Common myeloid progenitor, CD34-positive (primary cell): Measurements from ENCODE around the gene PALLD.

Source experiments
- CTCF ChIA-PET: fragments of 350-600 bp; sonication (Branson Sonifier 250); formaldehyde crosslinking; loops from one replicate; lab custom pipeline; 2021; ENCODE audit warnings: antibody characterized with exemption; lab: Charles Lee
- POLR2A ChIA-PET: fragments of 350-600 bp; sonication (Branson Sonifier 250); formaldehyde crosslinking; loops from one replicate; lab custom pipeline; 2021; ENCODE audit warnings: antibody characterized with exemption; lab: Charles Lee
- DNase-seq, 3 donors: peaks; one replicate each; pipeline versions ENCODE4 v3.0.0 to v3.0.0-alpha.2; 2013
- H3K27ac ChIP-seq, 2 experiments: 1 replicate in 1 of 2; 2 replicates in 1 of 2; pipeline ENCODE4 v1.7.0; 2013; ENCODE audit warnings: inconsistent platforms in 2 of 2, low read length in 2 of 2, mild to moderate bottlenecking in 2 of 2, low read depth in 1 of 2, moderate library complexity in 1 of 2; ENCODE audit not compliant: severe bottlenecking in 2 of 2, insufficient read depth in 1 of 2, poor library complexity in 1 of 2
- H3K27me3 ChIP-seq, 5 experiments: replicated peaks in 2 of 5; 1 replicate in 3 of 5; 2 replicates in 2 of 5; pipeline versions ENCODE4 v1.6.1 to v1.7.0; 2013; ENCODE audit warnings: low read length in 4 of 5, mild to moderate bottlenecking in 2 of 5, moderate library complexity in 2 of 5, inconsistent platforms in 1 of 5; ENCODE audit not compliant: insufficient read depth in 5 of 5, control insufficient read depth in 4 of 5
- H3K36me3 ChIP-seq, 4 experiments: 1 replicate in 2 of 4; 2 replicates in 2 of 4; pipeline versions ENCODE4 v1.6.1 to v1.7.0; 2013; ENCODE audit warnings: low read length in 3 of 4, control low read depth in 1 of 4, mild to moderate bottlenecking in 1 of 4; ENCODE audit not compliant: control insufficient read depth in 4 of 4, insufficient read depth in 4 of 4
- H3K4me1 ChIP-seq, 4 experiments: 1 replicate in 3 of 4; 2 replicates in 1 of 4; pipeline versions ENCODE4 v1.6.1 to v1.7.1; 2013; ENCODE audit warnings: low read length in 3 of 4, mild to moderate bottlenecking in 3 of 4, control low read depth in 1 of 4, inconsistent platforms in 1 of 4, moderate library complexity in 1 of 4; ENCODE audit not compliant: control insufficient read depth in 4 of 4, insufficient read depth in 4 of 4; ENCODE audit errors: control extremely low read depth in 1 of 4
- H3K4me3 ChIP-seq, 7 experiments: 1 replicate in 4 of 7; 2 replicates in 3 of 7; pipeline versions ENCODE4 v1.5.1 to v1.7.0; 2013; ENCODE audit warnings: mild to moderate bottlenecking in 7 of 7, low read length in 6 of 7, moderate library complexity in 6 of 7, inconsistent platforms in 2 of 7, low read depth in 2 of 7, control low read depth in 1 of 7; ENCODE audit not compliant: insufficient read depth in 4 of 7, control insufficient read depth in 1 of 7; ENCODE audit errors: extremely low read depth in 1 of 7
- H3K9me3 ChIP-seq, 5 experiments: 1 replicate in 4 of 5; 2 replicates in 1 of 5; pipeline versions ENCODE4 v1.6.1 to v1.7.1; 2013; ENCODE audit warnings: low read length in 4 of 5, mild to moderate bottlenecking in 2 of 5, inconsistent platforms in 1 of 5, low read depth in 1 of 5, moderate library complexity in 1 of 5; ENCODE audit not compliant: control insufficient read depth in 4 of 5, insufficient read depth in 2 of 5; ENCODE audit errors: control extremely low read depth in 1 of 5
- WGBS: methylation state at CpG from one replicate; pipeline ENCODE4 v1.1.5; 2013; ENCODE audit not compliant: insufficient coverage; 5-methylcytosine and 5-hydroxymethylcytosine counted together

PALLD gene

DNA sequence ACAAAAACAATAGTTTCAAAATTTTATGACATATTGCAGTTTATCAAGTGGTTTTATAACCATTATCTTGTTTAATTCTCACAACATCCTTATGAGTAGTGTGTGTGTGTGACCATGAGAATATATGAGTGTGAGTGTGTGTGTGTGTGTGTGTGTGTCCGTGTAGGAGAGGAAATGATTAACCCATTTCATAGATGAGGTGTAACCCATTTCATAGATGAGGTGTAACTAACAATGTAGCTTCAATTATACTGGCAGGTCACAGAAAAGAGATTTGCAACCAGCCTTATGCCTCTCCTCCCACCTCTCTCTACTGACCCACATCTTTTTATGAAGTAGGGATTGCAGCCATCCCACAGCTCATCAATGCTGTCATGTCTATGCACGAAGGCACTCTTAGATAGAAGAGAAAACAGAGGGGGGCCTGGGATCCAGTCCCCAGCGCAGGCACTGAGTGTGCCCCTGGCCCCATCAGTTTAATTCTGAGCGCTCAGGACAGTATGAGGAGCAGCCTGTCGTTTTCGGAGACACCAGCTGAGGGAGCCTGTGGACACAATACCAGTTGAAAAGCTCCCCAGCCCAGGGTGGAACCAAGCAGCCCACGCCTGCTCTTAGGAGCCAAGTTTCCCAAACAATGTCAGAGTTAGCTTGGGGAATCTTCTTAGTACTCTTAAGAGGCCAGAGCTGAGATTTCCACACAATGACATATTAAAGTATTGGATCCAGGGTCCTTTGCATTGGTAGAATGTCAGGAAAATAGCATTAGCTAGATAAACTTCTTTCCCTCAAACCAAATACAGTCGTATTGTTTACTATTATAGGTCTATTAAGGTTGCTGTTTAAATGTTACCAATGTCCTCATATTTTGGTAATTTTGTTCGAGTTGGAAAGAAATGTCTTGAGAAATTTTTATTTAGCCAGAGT lies 88.6 kb downstream of the PALLD start:
- peak; percentile 43 to 63 (median 53) for DNase-seq
- no peak overlapping the region for H3K4me3 ChIP-seq
- H3K27me3 ChIP-seq = no peaks in the 10 kb centered on the region
- H3K27ac ChIP-seq = no peak overlapping the region
- 37% methylated on average over 7 of the region's 9 CpGs for WGBS
- H3K9me3 ChIP-seq = peaks cover 0 to 3% (median 0%) of the 10 kb centered on the region in 5 experiments
- H3K36me3 ChIP-seq = no peaks in the 10 kb centered on the region
- H3K4me1 ChIP-seq = no peaks in the 10 kb centered on the region
- POLR2A ChIA-PET = no interaction called here
- CTCF ChIA-PET = interaction anchor here (0.6 to 3.0 kb wide), 20 partner anchors 10 to 337 kb away, joined by 3 to 35 read pairs (median 3); no protein-coding TSS in a partner anchor

DNA sequence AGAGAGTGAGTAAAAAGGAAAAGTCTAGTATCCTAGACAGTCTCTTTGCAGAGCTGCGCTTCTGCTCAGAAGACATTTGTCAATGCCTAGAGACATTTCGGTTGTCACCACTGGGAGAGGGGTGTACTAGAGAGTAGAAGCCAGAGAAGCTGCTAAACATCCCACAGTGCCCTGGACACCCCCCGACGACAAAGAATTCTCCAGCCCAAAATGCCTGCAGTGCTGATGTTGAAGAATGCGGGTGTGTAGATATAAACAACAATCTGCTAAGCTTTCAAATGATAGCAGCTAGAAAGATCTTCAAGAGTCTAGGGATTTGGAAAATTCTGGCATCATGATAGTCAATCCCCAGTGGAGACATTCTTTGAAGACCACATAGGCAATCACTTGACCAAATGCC lies 90.1 kb downstream of the PALLD start:
- DNase-seq = no peak
- H3K27me3 ChIP-seq = no peaks in the 10 kb centered on the region
- H3K27ac ChIP-seq = no peak overlapping the region
- no peaks in the 10 kb centered on the region for H3K36me3 ChIP-seq
- H3K4me3 ChIP-seq = no peak overlapping the region
- H3K9me3 ChIP-seq = no peaks in the 10 kb centered on the region
- ChIA-PET CTCF (interaction anchor here (1.0 to 3.0 kb wide), 4 partner anchors 12 to 335 kb away, joined by 3 to 35 read pairs (median 4); no protein-coding TSS in a partner anchor), POLR2A (no interaction called here)
- H3K4me1 ChIP-seq = no peaks in the 10 kb centered on the region
- WGBS = 96% methylated on average over 5 of the region's 5 CpGs

DNA sequence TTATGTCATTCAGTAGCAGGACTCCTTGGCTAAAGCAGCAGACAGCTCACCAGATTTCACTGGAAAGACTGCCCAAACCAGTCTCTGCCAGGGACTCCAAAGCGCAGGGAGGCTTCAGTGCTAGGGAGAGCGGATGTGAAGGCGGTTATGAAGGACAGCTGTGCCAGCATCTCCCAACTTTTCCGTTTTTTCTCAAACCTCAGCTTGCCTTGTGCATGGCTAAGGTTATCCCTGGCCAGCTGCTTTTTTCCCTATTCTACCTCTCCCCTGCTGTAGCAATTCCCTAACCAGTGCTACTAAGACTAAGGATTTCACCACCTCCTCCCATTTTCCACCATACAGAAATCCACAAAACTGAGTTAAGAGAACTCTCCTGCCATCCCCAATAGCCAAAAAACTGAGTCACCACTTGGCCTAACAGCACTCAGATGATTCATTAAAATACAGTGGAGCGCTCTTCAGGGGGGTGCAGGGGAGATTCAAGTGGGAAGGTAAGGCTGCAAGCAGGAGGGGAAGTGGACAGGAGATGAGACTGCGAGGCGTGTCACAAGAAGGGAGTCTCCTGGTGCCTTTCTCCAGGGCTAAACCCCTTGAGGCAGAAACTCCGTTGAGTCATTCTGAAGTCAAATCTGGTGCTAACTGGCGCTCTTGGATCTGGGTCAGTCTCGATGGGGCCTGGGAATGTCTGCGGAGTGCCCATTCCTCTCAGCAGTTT lies 90.7 kb downstream of the PALLD start:
- no peak for DNase-seq
- ChIA-PET POLR2A (no interaction called here), CTCF (interaction anchor here (1.0 to 3.0 kb wide), 3 partner anchors 323 to 335 kb away, joined by 3 to 35 read pairs (median 4); no protein-coding TSS in a partner anchor)
- Histone ChIP-seq H3K9me3 (no peaks in the 10 kb centered on the region), H3K27ac (no peak overlapping the region), H3K27me3 (no peaks in the 10 kb centered on the region), H3K4me1 (no peaks in the 10 kb centered on the region), H3K36me3 (no peaks in the 10 kb centered on the region), H3K4me3 (no peak overlapping the region)
- 96% methylated on average over 10 of the region's 11 CpGs for WGBS

DNA sequence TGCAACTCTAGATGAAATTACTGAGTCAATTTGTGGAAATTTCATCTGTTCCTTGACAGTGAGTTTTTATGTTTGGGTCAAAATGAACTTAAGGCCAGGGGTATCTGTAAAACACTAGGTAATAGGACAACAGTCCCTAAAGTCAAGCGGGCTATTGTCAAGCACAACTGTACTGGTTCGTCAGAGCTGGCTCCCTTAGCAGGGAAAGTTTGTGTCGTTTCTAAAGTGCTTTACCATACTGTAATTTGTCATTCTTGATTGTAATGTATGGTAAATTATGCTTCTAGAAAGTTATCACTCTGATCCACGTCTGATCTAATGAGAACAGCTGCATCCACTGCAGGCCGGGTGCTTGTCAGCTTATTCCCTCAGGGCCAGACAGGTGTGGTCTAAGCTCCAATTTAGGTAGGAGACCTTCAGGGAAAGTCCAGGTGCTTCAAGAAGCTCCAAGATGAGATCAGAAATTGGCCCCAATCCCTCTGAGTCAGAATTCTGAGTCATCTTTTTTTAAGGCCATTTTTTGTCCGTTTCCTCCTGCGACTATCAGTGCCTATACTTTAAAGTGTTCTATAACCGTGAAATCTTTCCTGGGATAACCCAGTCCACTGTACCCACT lies 92.2 kb downstream of the PALLD start:
- no peak overlapping the region for H3K4me3 ChIP-seq
- ChIA-PET CTCF (interaction anchor here (1.0 to 1.4 kb wide), 2 partner anchors 22 to 121 kb away, joined by 4 read pairs; no protein-coding TSS in a partner anchor), POLR2A (no interaction called here)
- 94% methylated on average over 7 of the region's 8 CpGs for WGBS
- no peaks in the 10 kb centered on the region for H3K27me3 ChIP-seq
- DNase-seq = no peak
- H3K9me3 ChIP-seq = no peaks in the 10 kb centered on the region
- H3K36me3 ChIP-seq = no peaks in the 10 kb centered on the region
- H3K4me1 ChIP-seq = no peaks in the 10 kb centered on the region
- no peak overlapping the region for H3K27ac ChIP-seq

DNA sequence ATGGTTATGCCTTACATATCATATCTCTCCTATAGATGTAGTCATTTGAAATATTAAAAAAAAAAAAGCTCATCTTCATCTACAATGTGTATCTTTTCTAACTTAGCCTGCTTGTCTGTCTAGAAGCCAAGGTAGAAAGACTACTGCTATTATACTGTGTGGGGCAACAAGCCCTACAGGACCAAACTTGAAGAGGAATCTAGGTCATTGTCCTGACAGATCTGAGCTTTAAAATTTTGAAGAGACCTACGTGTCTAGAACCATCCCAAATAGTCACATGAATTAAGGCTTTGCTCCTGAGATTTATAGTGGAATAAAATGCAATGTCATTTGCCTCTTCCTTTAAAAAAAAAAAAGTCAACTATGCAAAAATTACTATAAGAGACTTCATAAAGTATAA lies 95.8 kb downstream of the PALLD start:
- no peak overlapping the region for H3K27ac ChIP-seq
- H3K9me3 ChIP-seq = no peaks in the 10 kb centered on the region
- no CpG with 5 or more reads among the region's 1 CpG for WGBS
- no peak overlapping the region for H3K4me3 ChIP-seq
- ChIA-PET CTCF (interaction anchor here (1.2 kb wide), 1 partner anchor 328 kb away, joined by 4 read pairs; no protein-coding TSS in a partner anchor), POLR2A (no interaction called here)
- H3K36me3 ChIP-seq = no peaks in the 10 kb centered on the region
- no peaks in the 10 kb centered on the region for H3K4me1 ChIP-seq
- DNase-seq = no peak
- no peaks in the 10 kb centered on the region for H3K27me3 ChIP-seq

DNA sequence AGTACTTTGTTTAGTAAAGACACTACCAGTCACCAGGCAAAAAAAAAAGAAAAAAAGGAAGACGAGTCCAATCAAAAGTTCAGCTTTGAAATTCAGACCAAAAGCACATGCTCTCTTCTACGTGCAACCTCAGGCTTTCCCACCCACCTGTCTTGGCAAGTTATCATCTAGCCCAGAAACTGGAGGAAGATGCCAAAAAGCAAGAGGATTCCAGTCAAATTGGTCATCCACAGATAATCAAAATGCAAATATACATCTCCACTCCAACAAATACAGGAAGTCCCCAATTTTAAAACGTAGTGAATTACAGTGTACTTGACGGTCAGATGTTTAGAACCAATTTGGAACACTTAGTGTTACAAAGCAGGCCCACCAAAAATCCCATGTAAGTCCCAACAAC lies 96.5 kb downstream of the PALLD start:
- Histone ChIP-seq H3K27ac (no peak overlapping the region), H3K4me1 (no peaks in the 10 kb centered on the region), H3K9me3 (no peaks in the 10 kb centered on the region), H3K36me3 (no peaks in the 10 kb centered on the region), H3K4me3 (no peak overlapping the region), H3K27me3 (no peaks in the 10 kb centered on the region)
- DNase-seq = no peak
- WGBS = 100% methylated on average over 1 of the region's 4 CpGs
- ChIA-PET CTCF (no interaction called here), POLR2A (no interaction called here)
